LHCN-M2 (cell line): Measurements from ENCODE around the gene MORN1. TPM values are rescaled to one million over a fixed set of nuclear protein-coding genes. Genes with fewer than 3 reads are reported as not detected.

Experiments
- DNase-seq: peaks from one replicate; pipeline ENCODE4 v3.0.0-alpha.2; 2012; ENCODE audit warnings: low read depth
- total RNA-seq: library from RNA; depleted of rRNA; stranded (reverse); fragments of >200 nt; gene quantifications from 2 replicates; pipeline ENCODE4 v1.2.3, GENCODE V29; 2014

The MORN1 gene
- total RNA-seq, 1 experiment from 2014 or later = 7.5 TPM

DNA sequence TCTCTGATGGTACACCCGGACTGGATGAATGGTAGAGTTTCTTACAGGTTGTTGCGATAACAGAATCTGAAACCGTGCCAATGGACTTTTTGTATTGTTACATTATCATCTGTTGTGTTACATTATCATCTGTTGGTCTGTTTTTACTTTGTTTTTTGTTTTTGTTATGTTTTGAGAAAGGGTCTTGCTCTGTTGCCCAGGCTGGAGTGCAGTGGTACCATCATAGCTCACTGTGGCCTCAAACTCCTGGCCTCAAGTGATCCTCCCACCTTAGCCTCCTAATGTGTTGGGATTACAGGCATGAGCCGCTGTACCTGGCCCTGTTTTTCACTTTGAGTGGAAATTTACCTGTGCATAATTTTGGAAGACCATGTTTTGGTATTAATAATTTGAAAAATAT lies 31.2 kb upstream of the MORN1 start:
- no peak for DNase-seq

DNA sequence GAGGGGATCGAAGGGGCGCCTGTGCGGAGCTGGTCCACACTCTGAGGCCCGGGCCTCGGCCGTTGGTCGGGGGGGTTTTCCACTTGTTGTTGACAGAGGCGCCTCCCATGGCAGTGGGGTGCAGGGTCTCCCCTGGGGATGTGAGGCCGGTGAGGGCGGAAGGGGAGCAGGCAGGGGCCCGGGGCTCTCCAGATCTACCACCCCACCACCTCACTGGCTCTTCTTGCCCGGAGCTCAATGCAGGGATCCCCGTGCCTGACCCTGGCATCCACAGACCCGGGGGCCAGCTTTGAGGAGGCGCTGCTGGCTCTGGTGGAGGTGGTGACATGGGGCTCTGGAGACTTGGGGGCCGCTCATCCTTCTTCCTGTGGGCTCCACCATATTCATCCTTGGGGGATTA lies 28.1 kb upstream of the MORN1 start:
- DNase-seq = no peak

DNA sequence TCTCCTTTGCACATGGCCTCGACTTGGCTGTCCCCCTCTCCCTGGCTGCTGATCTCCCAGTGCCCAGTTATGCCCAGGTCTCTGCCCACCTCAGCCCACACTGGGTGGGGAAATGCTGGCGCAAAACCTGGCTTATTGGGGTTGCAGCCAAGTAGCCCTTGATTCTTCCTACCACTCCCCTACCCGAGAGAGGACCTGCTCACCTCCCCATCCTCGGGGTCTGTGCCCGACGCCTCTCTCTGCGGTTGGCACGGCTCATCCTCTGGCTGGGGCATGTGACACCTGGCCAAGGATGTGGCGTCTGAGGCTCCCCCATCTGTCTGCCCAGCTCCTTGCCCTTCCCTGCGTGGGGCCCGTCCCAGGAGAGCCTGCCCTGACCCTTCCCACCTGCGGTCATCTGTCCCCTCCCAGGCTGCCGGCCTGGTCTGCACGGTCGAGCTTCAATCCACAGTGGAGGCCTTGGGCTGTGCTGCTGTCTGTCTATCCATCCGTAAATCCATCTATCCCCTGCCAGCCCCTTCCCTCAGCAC lies 27.5 kb upstream of the MORN1 start:
- no peak for DNase-seq

DNA sequence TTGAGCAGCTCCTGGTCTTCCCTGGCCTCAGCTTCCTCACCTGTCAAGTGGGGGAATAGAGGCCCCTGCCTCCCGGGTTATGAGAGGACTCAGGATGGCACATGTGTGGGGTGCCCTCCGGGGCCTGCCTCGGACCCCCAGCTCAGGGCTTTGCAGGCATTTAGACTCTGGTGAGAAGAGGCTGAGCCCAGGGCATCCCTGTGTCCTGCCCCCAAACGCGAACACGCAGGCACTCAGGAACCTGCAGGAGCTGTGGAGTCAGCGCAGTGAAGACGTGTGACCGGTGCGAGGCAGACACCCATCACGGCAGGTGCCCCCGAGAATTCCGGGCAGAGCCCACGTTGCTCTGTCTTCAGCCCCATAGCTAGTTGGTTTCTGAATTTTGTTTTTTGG lies 26.5 kb upstream of the MORN1 start:
- no peak for DNase-seq

DNA sequence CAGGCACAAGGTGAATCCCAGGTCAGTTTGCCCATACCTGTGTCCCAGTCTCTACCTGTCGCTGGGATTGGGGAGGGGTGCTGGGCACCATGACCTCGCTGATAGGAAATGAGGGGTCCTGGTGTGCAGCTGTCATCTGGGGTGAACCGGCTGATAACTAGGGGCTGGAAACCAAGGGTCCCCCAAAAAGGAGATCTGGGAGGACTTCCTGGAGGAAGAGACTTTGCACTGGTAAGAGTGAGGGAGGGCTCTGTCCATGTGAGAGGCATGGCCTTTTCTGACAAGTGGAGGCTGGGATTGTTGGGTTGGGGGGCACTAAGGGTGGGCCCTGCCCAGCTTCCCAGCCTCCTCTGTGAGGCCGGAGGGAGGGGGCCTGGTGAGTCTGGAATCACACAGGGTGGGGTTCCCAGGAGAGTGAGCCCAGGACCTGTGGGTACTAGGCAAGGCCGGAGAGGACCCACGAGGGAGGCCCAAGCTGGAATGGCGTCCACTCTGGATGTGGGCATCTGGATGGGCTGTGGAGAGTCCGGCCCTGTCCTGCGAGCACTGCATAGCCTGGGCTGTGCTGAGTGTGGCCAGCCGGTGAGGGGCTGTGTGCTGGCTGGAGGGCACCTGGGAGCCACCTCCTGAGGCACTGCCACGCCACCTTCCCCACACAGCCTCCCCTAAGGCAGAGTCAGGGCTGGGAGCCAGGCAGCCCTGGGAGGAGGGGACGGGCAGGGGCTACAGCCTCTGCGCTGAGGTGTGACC lies 25.9 kb upstream of the MORN1 start:
- DNase-seq = no peak

DNA sequence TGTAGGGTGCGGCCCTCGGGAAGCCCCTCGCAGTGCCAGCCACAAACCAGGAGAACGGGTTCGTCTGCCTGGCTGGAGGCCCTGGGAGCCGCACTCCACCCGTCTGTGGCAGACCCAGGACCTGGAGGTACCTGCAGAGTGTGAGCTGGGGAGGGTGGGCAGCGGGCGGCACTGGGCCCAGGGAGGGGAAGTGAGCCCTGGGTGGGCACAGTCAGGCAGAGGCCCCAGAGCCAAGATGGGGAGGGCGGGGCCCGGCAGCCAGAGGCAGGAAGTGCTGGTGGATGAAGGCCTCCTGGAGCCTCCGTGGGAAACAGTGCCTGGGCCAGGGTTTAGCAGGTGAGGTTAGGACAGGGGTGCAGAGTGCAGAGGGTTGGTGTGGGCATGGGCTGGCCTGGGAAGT lies 25.0 kb upstream of the MORN1 start:
- DNase-seq = no peak

DNA sequence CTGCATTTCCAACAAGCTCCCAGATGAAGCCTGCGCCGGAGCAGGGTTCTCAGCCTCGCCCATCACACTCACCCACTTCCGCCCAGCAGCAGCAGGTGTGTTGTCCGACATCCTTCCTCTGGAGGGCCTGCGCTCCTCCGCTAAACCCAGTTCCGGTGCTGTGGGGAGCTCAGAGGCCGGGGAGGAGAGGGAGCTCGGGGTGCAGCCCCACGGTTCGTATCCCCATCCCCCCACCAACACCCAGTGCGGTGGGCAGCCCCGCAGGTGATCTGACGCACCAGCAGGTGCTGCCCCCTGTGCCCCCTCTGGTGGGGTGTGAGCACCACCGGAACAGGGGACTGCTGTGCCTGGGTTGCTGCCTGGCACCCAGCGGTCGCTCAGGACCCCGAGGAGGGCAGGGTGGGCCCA lies 24.5 kb upstream of the MORN1 start:
- DNase-seq = no peak

DNA sequence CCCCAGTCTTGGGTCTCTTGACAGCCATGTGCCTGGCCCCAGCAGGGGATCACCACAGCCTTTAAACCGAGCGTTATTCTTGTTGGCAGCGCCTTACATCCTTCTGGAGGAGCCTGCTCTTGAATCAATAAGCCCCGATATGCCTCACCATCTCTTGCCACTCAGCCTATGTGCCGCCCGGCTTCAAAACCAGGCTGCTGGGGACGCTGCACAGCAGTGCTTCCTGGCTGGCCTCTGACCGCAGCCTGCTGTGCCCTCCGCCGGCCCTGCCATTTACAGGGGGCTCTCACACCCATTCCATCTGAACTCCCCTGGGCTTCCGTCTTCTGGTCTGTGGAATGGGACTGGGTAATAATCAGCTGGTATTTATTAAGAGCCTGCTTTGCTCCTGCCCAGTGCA lies 24.0 kb upstream of the MORN1 start:
- no peak for DNase-seq

DNA sequence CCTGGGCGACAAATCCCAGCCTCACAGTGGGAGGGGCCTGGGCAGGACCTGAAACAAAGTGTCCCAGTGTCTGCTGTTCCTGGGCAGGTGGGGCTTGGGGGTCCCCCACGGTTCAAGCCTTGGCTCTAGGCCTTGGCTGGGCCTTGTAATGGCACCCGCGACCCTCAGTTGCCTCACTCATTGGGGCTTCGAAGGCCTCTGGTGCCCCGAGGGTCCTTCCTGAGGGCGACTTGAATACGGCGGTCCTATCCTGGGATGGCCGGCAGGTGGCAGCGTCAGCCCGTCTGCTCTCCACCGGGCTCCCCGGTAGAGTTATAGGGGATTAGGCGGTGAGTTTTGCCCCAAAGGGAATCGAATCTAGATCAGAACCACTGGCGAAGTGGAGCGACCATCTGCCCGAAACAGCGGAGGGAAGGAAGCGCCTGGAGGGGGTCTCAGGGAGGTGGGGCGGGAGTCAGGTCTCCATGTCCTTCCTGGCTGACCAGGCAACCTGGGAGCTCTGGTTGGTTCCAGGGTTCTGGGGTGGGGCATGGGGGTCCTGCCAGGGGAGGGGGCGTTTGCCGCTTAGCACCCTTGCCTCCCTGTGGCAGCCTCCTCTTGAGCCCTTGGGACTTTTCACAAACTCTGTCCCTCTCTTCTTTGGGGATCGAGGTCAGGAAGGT lies 23.1 kb upstream of the MORN1 start:
- peak; percentile 45 for DNase-seq

DNA sequence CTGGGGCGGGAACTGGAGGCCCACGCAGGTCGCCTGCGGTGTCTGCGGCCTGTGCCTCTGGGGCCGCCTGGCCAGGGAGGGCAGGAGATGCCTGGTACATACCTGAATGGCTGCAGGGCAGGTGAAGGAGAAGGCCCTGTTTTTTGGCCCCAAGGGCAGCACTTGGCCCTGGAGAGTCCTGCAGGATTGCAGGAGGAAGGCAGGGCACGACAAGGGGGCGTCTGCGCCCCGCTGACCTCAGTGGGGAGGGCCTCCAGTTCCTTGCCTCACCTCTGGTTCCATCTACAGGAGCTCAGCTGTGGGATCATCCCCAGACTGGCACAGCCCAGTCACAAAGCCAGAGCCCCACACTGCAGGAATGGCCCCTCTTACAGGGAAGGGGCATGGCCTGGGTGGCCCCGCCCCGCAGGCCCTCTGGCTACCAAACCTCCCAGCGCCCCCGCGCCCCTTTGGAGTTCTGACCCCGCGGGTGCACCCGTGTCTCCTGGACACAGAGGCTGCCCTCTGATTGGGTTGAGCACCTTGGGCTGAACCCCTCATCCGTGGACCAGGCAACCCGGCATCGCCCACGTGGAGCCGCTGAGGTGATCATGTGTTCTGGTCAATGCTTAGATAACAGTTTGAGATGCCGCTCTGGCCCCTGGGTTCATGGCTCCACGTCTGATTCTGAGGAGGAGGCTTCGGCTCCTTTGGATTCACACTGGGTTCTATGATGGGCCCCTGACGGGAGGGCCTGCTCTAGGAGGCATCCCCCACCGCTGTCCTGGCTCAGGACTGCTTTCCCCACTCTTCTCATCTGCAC lies 22.3 kb upstream of the MORN1 start:
- no peak for DNase-seq

DNA sequence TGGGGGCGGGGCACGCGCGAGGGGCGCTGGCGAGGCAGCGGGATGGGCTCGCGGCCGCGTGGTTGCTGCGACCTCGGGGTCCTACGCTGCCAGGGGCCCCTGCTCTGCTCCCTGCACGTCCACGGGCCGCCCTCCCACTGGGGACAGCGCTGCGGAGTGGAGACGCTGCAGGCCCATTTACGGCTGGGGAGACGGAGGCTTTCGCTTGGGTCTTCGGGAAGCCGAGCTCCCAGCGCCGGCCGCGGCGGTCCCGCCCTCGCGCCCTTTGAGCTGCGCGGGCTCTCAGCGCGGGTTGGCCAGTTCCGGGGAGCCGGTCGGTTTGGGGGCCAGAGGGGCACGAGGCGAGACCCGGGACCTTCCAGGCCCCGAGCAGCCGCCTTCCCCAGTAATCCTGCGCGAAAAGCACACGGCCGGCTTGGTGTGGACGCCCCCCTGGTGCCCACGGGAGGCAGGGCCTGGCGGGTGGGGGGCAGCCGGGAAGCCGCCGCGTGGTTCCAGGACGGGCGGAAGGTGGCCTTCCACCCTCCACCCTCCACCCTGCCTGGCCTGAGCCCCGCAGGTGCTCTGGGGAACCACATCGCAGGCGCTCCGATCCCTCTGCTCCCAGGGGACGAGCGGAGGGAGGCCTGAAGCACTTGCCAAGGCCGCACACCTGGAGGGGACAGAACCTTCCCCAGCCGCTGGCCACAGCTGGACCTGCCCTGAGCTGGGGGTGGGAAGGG lies 21.6 kb upstream of the MORN1 start:
- DNase-seq = no peak

DNA sequence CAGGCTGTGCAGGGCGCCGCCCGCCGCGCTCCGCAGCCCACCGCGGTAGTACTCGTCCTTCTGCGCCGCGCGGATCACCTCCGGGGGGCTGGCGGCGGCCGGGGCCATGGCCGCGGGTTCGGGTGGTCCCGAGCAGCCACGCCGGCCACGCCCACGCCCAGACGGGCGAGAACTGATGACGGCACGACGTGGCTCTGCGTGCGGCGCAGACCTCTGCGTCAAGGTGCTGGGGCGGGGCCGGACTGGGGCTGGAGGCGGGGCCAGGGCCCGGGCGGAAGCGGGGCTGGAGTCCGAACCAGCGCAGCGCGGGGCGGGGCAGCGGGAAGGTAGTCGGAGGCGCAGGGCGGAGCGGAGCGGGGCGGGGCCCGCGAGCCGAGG lies 21.0 kb upstream of the MORN1 start, which contains the start of gene PEX10:
TSS of gene PEX10 (minus strand) at position 170 of the 378 bp plus-strand sequence. CDS start at position 108, 62 bp downstream.
- peak; percentile 90 for DNase-seq

DNA sequence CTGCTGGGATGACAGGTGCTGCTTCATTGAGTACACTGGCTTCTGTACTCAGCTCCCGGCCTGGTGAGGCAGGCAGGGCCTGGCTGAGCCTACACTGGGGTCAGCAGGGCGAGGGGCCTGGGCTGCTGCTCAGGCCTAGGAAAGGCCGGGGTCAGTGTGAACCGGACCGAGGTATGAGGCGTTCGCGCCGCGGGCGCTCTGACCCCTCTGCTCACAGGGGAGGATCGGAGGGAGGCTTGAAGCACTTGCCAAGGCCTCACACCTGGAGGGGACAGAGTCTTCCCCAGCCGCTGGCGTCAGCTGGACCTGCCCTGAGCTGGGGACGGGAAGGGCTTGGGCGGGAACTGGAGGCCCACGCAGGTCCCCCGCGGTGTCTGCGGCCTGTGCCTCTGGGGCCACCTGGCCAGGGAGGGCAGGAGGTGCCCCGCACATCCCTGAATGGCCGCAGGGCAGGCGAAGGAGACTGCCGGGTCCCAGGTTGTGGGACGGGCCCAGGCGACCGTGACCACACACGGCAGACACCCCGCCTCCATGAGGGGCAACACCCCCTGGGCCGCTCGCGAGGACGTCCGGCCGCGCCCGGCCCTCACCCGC lies 20.5 kb upstream of the MORN1 start:
- no peak for DNase-seq

DNA sequence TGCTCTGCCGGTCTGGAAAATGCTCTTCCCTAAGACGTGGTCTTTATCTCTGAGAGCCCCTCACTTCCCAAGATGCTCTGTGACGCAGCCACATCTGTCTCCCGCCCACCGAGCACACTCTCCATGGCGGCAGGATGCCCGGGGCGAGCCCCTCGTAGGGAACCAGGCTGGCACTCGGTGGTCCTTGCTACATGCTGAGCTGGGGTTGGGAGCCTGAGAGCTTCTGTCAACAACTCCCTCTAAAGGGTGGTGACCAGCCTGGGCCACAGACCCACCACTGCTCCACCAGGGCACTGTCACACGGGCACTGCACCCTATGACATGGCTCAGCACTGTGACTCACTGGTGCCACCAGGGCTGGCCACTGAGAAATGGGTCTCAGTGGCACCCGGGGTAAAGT lies 18.4 kb upstream of the MORN1 start:
- no peak for DNase-seq

DNA sequence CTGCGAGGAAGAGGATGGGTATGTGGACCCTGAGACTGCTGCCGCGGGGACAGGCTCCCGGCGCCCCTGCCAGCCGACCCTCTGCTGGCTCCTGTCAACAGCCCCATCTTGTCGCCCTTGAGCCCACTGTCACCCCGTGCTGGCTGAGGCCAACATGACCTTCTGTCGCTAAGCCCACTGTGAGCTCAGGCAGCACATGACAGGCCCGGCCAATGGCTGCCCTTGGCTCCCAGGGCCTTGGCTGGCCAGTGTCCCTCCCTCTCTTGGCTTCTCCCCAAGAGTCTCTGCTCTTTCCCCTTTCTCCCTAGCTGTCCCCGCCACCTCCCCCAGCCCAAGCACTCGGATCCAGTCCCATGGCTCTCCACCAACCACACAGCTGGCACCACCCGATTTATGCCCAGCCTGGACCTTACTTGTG lies 17.5 kb upstream of the MORN1 start:
- no peak for DNase-seq

DNA sequence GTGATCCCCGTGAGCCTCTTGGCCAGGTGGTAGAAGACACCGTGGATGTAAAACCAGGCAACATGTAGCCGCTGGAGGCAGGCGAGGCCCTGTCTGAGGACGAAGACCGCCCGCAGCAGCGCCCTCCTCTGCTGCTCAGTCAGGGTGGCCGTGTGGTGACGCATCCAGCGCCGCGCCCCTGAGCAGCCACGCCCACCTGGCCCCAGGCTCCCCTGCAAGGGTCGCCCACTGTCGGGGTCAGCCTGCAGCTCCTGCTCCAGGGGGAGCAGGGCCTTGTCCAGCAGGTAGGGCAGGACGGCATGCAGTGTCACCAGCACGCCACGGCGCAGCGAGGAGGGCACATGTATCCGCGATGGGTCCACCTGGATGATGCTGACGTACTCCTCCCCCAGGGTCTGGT lies 17.1 kb upstream of the MORN1 start:
- DNase-seq = no peak

DNA sequence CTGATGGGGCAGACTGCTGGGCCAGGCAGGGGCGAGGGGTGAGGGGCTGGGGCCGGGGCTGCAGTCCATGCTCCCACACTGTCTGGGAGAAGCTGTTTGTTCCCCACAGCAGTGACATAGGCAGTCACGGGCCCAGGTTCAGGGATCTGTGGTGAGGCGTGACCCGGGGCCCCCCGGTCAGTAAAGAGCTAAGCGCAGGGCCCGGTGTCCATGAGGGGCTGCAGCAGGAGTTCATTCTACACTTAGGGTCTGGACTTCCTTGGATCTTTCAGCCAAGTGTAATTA lies 16.6 kb upstream of the MORN1 start:
- no peak for DNase-seq

DNA sequence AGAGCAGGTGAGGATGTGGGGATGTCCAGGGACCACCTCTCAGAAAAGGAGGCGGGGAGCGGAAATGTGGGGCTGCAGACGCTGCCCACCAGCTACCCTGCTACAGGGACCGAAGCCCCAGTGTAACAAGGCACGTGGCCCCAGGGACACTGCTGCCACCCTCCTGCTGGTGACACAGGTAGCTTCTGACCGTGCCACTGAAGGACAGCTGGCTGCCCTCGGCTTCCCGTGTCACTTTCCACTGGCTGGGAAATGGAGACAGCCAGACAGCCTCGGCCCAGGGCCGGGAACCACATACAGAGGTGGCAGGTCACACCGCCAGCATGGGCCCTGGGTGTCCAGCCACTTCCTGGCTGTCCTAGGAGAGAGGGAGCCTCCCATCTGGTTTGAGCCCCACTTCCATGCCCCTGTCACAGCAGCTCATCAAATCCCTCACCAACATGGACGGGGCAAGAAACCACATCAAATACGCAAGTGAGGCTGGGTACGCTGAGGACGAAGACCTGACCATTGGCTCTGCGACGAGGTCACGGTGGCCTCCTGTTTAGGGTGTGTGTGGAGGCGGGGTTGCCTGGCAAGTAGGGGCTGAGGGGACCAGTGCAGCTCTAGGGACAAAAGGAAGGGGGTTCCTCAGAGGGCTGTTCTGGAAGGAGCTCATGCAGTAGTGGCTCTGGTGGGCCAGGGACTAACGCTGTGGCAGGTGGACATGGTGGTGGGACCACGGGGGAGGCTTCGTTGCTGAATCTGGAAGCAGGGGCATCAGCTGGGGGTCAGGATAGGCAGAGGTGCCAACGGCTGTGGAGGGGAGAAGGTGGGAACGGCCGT lies 16.0 kb upstream of the MORN1 start:
- no peak for DNase-seq

DNA sequence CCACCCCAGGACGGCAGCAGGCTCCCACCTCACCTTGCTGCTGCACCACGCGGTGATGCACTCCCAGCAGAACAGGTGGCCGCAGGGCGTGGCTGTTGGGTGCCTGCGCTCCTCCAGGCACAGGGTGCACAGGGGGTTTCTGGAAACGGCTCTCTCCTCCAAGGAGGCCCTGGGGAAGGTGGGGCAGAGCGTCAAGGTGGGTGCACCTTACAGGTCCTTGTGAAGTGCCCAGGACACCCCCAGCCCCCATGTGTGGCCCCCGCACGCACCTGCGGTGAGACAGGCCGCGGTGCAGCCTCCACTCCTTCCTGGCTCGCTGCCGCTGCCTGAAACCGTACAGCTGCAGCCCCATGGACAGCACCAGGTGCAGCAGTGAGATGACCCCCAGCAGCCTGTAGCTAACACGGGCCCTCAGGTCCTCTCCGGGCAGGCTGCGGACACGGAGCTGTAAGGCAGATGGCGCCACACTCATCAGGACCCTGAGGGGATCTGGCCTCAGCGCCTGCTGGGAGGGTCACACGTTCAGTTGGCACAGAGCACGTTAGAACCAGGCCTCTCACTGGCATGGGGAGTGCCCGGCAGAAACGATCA lies 15.2 kb upstream of the MORN1 start:
- DNase-seq = no peak
